Measurements from ENCODE around the gene PPP5C. TPM values are rescaled to one million over a fixed set of nuclear protein-coding genes. Genes with fewer than 3 reads are reported as not detected.
"Not testable (repeated sequence)": the region's sequence is repeated elsewhere in the genome, so short reads cannot be mapped to it uniquely, and the experiment has no call there.

The PPP5C gene
- total RNA-seq, 1 experiment from 2014 or later: 102 TPM

- Histone ChIP-seq H3K36me3 (ENCODE audit: control insufficient read depth in 1 of 2, insufficient read depth in 2 of 2, low read length in 2 of 2) (no peaks in the 10 kb centered on the region), H3K4me1 (ENCODE audit: control insufficient read depth in 1 of 2, insufficient read depth in 2 of 2, low read length in 2 of 2) (peaks cover 0 to 4% of the 10 kb centered on the region in 2 experiments; a peak in 2 of 4 replicates), H3K4me2 (ENCODE audit: low read length) (no peak overlapping the region), H3K4me3 (replicated peaks in 1 of 2; ENCODE audit: low read depth in 1 of 2, low read length in 2 of 2) (no peak overlapping the region), H3K27ac (ENCODE audit: low read depth, low read length) (no peak overlapping the region), H3K79me2 (ENCODE audit: insufficient read depth, low read length) (no peaks in the 10 kb centered on the region), H3K9me2 (ENCODE audit: insufficient read depth) (no peaks in the 10 kb centered on the region), H4K20me1 (ENCODE audit: insufficient read depth) (no peaks in the 10 kb centered on the region), H3K27me3 (ENCODE audit: insufficient read depth, low read length) (no peaks in the 10 kb centered on the region), H3K9me3 (ENCODE audit: control insufficient read depth in 1 of 2, insufficient read depth in 1 of 2, low read depth in 1 of 2, low read length in 2 of 2) (peaks cover 5 to 11% of the 10 kb centered on the region in 2 experiments; a peak in 2 of 4 replicates), H3K9ac (ENCODE audit: low read length) (no peak overlapping the region), H2AFZ (ENCODE audit: low read depth, low read length, poor library complexity, severe bottlenecking) (no peak overlapping the region)
- BruUV-seq (replicated peaks): no TSS peak
- intact Hi-C loops (cut with micrococcal nuclease): no loop called here
- TF ChIP-seq POLR2AphosphoS5 (IDR thresholded peaks at IDR 0.05; ENCODE audit: low read depth, low read length): no peak
- no peak for TF ChIP-seq ATF3 (IDR thresholded peaks at IDR 0.05)
- TF ChIP-seq MAX (IDR thresholded peaks at IDR 0.05): no peak
- no peak for TF ChIP-seq ELF1 (IDR thresholded peaks at IDR 0.05; ENCODE audit: borderline replicate concordance, low read depth)
- no peak for TF ChIP-seq ZBTB33 (IDR thresholded peaks at IDR 0.05; ENCODE audit: extremely low read depth, insufficient replicate concordance, low read length)
- no peak for TF ChIP-seq JUND (IDR thresholded peaks at IDR 0.05)
- TF ChIP-seq EZH2 (IDR thresholded peaks at IDR 0.05): no peak
- no peak for TF ChIP-seq SIN3A (IDR thresholded peaks at IDR 0.05; ENCODE audit: low read depth)
- TF ChIP-seq ZFX (IDR thresholded peaks at IDR 0.05): no peak
- TF ChIP-seq CTCF (IDR thresholded peaks at IDR 0.05 in 2 of 3, conservative IDR thresholded peaks at IDR 0.05 in 1 of 3; ENCODE audit: borderline replicate concordance in 1 of 3, insufficient read depth in 1 of 3, low read depth in 2 of 3, low read length in 2 of 3): no peak
- no peak for DNase-seq (ENCODE audit: low read depth, low spot score)
- ChIA-PET POLR2A (no interaction called here), RAD21 (ENCODE audit: low non-redundant PET in 1 of 2, low total read pairs in 2 of 2, uncharacterized antibody in 2 of 2, unreplicated experiment in 2 of 2) (no interaction called here), CTCF (no interaction called here)
- no peak for ATAC-seq
These were observed 25.2 kb upstream of the PPP5C start for GRCh38 chr19:46321653-46322052.

- ATAC-seq; DNase-seq (ENCODE audit: low read depth, low spot score); intact Hi-C loops (cut with micrococcal nuclease); H3K36me3 ChIP-seq (ENCODE audit: control insufficient read depth in 1 of 2, insufficient read depth in 2 of 2, low read length in 2 of 2); H3K9ac ChIP-seq (ENCODE audit: low read length); H3K4me1 ChIP-seq (ENCODE audit: control insufficient read depth in 1 of 2, insufficient read depth in 2 of 2, low read length in 2 of 2); POLR2A ChIA-PET; BruUV-seq (replicated peaks); H2AFZ ChIP-seq (ENCODE audit: low read depth, low read length, poor library complexity, severe bottlenecking); H3K79me2 ChIP-seq (ENCODE audit: insufficient read depth, low read length); H3K9me2 ChIP-seq (ENCODE audit: insufficient read depth); H3K27me3 ChIP-seq (ENCODE audit: insufficient read depth, low read length); CTCF ChIA-PET; RAD21 ChIA-PET (ENCODE audit: low non-redundant PET in 1 of 2, low total read pairs in 2 of 2, uncharacterized antibody in 2 of 2, unreplicated experiment in 2 of 2); H3K27ac ChIP-seq (ENCODE audit: low read depth, low read length); H3K4me2 ChIP-seq (ENCODE audit: low read length); H3K4me3 ChIP-seq (replicated peaks in 1 of 2; ENCODE audit: low read depth in 1 of 2, low read length in 2 of 2); H4K20me1 ChIP-seq (ENCODE audit: insufficient read depth): not testable (repeated sequence)
- peaks cover 6 to 18% of the 10 kb centered on the region in 2 experiments; a peak in 2 of 4 replicates for H3K9me3 ChIP-seq (ENCODE audit: control insufficient read depth in 1 of 2, insufficient read depth in 1 of 2, low read depth in 1 of 2, low read length in 2 of 2)
These were observed 23.7 kb upstream of the PPP5C start for GRCh38 chr19:46323227-46323626.

Measured in HCT116 (cell line).